HG03064 (cell line): Measurements from ENCODE around the gene PDE4B.

ENCODE experiments used
- ATAC-seq: cut with Tn5 transposase; IDR thresholded peaks from one replicate; pipeline ENCODE4 v1.9.1; 2021; ENCODE audit warnings: low read depth; ENCODE audit not compliant: unreplicated experiment

Gene PDE4B

GRCh38 chr1:66348776-66349175 is 556.1 kb downstream of the PDE4B start:
- ATAC-seq: no peak

GRCh38 chr1:66349242-66349641 is 556.5 kb downstream of the PDE4B start:
- ATAC-seq: no peak

GRCh38 chr1:66350001-66350547 is 557.4 kb downstream of the PDE4B start:
- peak; percentile 59 for ATAC-seq

GRCh38 chr1:66351478-66351877 is 558.8 kb downstream of the PDE4B start:
- peak; percentile 32 for ATAC-seq

- ATAC-seq: no peak
Observed at GRCh38 chr1:66351913-66352312, 559.2 kb downstream of the PDE4B start.

GRCh38 chr1:66352792-66353191 is 560.1 kb downstream of the PDE4B start:
- no peak for ATAC-seq

GRCh38 chr1:66353257-66353656 is 560.6 kb downstream of the PDE4B start:
- no peak for ATAC-seq

GRCh38 chr1:66354311-66355201 is 561.9 kb downstream of the PDE4B start:
- ATAC-seq: no peak

GRCh38 chr1:66355756-66356155 is 563.1 kb downstream of the PDE4B start:
- no peak for ATAC-seq

GRCh38 chr1:66356605-66357004 is 563.9 kb downstream of the PDE4B start:
- ATAC-seq: no peak

- no peak for ATAC-seq
Observed at GRCh38 chr1:66357021-66357420, 564.3 kb downstream of the PDE4B start.

GRCh38 chr1:66357478-66358197 is 564.9 kb downstream of the PDE4B start:
- ATAC-seq: no peak

- no peak for ATAC-seq
Observed at GRCh38 chr1:66359269-66359668, 566.6 kb downstream of the PDE4B start.

- ATAC-seq: no peak
Observed at GRCh38 chr1:66359815-66360214, 567.1 kb downstream of the PDE4B start.

GRCh38 chr1:66360285-66360724 is 567.6 kb downstream of the PDE4B start:
- ATAC-seq: no peak

GRCh38 chr1:66364578-66365391 is 572.1 kb downstream of the PDE4B start:
- ATAC-seq: peak; percentile 65

- no peak for ATAC-seq
Observed at GRCh38 chr1:66365635-66366034, 572.9 kb downstream of the PDE4B start.

GRCh38 chr1:66366634-66367033 is 573.9 kb downstream of the PDE4B start:
- ATAC-seq: no peak

GRCh38 chr1:66367369-66367768 is 574.7 kb downstream of the PDE4B start:
- no peak for ATAC-seq

- ATAC-seq: no peak
Observed at GRCh38 chr1:66368261-66368660, 575.6 kb downstream of the PDE4B start.
